ENCODE measurements around the gene IGFBP5.

The IGFBP5 gene

DNA sequence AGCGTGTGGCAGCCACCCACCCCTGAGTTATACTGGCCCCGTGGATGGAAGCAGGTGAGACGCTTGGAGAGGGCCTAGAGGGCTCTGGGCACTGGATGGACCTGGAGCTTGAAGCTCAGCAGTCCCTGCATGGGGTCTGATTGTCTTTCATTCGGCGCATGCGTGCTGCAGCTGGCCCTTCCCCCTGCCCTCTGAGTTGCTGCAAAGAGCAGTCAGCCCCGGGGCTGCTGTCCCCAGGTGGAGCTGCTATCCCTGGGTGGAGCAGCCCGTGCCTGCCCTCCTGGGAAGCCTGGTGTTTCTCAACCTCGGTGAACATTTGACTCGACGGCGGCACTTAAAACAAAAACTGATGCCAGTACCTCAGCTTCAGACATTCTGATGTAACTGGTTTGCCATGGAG is 29.6 kb downstream of the IGFBP5 start:
- no peak for DNase-seq (ENCODE audit: low read depth in 2 of 2)

DNA sequence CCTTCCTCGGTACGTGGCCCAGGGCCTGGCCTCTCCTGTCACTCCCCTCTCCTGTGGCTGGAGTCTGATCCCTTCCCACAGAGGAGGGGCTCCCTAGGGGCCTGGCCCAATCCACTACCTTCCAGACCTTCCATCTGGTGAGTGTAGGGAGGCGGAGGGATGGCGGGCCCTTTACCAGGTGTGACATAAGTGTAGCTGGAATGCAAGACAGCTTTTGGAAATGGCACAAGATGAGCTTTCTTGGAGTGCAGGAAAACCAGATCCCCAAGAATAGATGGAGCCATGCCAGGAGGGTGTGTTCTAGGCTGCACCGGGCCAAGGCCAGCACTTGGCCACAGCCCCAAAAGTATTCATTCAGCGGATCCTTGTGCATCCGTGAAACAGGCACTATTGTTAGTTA is 30.1 kb downstream of the IGFBP5 start:
- no peak for DNase-seq (ENCODE audit: low read depth in 2 of 2)

DNA sequence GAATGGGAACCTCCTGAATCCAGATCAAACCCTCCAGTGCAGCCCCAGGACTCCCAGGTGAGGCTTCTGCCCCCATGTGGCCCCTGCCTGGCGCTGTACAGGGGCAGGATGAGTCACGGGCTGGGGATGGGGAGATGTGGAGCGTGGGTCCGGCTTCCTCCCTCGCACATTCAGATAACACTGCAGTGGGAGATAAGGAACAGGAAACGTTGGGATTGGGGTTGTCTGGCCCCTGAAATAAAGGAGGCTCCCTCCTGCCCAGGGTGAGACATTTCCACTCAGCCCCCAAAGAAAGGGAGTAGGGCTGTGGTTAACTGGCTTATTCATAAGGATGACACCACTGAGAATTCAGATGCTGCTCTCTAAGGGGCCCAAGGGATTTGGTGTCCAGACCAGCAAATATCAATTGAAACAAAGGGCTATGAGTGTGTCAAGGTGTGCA is 30.7 kb downstream of the IGFBP5 start:
- no peak for DNase-seq (ENCODE audit: low read depth in 2 of 2)

DNA sequence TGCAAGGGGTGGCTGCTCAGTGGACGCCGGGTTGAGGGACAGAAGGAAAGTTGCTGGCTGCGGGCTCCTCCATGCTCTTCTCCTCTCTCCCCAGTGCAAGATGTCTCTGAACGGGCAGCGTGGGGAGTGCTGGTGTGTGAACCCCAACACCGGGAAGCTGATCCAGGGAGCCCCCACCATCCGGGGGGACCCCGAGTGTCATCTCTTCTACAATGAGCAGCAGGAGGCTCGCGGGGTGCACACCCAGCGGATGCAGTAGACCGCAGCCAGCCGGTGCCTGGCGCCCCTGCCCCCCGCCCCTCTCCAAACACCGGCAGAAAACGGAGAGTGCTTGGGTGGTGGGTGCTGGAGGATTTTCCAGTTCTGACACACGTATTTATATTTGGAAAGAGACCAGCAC is 31.5 kb downstream of the IGFBP5 start:
- no peak for DNase-seq (ENCODE audit: low read depth in 2 of 2)

DNA sequence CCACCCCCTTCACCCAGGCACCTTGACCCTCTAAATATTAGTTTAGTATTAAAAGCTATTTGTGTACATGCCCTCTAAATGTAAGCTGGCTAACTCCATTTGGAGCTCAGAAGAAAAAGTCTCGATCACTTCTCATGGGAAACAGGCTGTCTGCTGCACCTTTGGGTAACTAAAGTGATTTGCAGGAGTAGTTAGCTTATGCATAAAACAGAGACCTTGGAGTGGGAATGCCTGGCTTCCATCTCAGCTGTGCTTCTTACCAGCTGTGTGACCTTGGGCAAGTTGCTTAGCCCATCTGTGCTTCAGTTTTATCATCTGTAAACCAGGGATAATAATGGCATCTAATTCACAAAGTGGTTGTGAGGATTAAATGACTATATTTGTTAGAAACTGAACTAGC is 32.2 kb downstream of the IGFBP5 start:
- DNase-seq (ENCODE audit: low read depth in 2 of 2), result no peak

DNA sequence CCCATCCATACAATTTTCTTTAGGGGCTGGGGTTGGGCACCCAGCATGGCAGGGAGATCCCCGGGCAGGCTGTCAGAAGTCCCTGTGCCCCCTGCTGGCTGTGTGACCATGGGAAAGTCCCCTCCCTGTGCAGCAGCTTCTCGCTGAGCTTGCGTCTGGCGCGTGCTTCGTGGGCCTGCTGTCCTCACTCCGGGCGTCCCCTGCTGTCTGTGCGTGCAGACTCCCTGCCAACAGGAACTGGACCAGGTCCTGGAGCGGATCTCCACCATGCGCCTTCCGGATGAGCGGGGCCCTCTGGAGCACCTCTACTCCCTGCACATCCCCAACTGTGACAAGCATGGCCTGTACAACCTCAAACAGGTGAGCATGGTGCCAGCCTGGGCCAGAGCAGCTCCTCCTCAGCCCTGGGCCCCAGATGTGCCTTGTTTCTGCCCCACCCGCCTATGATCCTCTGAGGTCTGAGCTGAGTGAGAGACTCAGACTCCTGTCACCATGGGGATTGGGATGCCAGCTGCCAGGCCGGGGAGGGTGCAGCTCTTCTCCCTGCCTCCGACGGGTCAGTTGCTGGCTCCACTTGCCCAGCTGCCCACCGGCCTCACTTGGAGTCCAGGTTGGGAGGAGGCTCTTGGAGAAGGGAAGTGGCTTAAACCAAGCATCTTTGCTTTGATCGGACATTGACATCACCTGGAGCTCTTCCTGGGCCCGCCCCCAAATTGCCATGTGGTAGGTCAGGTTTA is 33.5 kb downstream of the IGFBP5 start:
- DNase-seq (ENCODE audit: low read depth in 2 of 2), result no peak

DNA sequence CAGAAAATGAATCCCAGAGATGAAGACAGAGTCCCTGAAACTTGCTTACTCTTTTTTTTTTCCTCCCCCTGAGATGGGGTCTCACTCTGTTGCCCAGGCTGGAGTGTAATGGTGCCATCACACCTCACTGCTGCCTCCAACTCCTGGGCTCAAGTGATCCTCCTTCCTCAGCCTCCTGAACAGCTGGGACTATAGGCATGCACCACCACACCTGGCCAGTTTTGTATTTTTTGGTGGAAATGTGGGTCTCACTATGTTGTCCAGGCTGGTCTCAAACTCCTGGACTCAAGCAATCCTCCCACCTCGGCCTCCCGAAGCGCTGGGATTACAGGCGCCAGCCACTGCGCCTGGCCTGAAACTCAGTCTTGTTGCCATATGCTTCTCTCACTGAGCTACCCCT is 34.3 kb downstream of the IGFBP5 start:
- no peak for DNase-seq (ENCODE audit: low read depth in 2 of 2)

DNA sequence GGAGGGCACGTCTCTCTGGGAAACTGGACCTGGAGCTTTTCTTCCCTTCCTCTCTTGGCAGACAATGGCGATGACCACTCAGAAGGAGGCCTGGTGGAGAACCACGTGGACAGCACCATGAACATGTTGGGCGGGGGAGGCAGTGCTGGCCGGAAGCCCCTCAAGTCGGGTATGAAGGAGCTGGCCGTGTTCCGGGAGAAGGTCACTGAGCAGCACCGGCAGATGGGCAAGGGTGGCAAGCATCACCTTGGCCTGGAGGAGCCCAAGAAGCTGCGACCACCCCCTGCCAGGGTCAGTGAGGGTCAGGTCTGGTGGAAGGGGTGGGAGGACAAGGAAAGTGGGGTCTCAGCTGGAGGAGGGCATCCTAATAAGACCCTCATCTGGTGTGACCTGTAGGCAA is 34.9 kb downstream of the IGFBP5 start:
- DNase-seq (ENCODE audit: low read depth in 2 of 2), result no peak

DNA sequence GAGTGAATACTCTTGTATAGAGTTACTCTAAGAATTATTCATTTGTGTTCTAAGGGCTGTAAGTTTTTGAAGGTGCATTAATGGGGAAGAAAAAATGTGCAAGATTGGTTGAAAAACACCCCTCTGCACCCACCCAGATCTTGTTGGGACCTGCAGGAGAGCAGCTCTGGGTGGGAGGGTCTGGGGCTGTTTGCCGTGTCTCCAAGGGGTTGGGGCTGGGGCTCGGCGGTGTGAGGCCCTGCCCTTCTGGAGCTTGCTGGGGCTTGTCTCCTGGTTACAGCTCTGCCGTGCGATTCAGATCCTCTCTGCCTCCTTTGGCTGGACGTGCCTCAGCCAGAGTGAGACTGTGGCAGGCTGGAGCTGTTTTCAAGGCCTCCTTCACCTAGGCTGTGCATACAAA is 36.1 kb downstream of the IGFBP5 start:
- DNase-seq (ENCODE audit: low read depth in 2 of 2), result no peak

DNA sequence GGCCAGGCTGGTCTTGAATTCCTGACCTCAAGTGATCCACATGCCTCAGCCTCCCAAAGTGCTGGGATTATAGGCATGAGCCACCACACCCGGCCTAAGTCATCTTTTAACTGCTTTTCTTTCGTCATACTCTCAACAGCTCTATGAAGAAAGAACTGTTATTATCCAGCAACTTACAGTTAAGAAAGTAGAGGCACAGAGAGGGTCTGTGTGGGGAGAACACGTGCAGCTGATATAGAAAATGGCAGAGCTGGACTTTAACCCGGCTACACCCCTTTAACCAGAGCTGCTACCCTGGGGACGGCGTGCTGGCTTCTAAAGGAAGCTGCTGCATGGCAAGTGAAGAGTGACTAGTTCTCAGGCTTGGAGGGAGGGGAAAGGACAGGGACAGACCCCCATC is 36.6 kb downstream of the IGFBP5 start:
- no peak for DNase-seq (ENCODE audit: low read depth in 2 of 2)

DNA sequence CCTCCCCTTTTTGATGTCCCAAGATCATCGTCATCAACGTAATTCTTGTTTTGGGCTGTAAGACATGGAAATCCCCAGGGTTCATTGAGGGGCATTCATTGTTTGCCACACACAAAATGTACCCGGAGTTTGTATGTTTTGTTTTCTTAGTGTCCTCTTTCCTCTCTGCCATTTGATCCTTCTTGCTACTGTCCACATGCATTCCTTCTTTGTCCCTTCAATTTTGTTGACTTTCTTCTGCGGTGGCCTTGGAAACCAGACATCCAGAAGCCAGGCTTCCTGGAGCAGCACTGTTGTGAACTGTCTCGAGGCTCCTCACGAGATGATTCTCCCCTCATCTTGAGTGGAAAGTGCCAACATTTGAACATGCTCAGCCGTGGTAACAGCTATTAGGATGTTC is 37.4 kb downstream of the IGFBP5 start:
- DNase-seq (ENCODE audit: low read depth in 2 of 2), result no peak

DNA sequence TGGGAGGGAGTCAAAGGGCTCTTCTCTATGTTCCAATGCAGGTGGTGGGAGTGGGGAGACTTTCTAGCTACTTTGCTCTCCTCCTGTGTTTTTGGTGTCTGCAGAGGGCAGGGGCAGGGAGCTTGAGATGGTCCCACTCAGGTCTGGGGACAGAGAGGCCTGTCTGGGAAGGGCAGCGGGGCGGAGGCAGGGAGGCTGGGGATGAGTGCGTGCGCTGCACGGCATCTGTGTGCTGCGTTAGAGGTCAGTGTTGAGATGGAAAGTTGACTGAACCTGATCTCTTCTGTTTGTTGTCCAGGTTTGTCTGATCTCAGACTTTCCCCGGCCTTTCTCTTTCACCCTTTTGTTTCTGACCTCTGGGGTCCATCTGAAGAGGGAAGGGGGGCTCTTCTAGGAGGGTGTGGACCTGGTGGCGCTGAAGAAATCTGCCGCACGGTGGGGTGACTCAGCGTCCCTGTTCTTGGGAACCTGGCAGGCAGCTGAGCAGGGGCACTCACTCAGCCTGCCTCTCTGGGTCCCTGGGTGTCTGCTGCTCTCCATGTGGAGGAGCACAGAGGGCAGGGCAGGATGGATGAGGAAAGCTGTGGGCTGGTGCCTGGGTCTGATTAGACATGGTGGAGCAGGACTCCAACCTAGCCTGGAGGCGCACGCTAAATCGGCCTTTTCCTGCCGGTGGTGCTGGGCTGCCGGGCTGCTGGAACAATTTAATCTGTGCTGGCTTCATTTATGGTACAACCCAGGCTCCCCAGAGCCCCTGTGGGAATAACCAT is 38.1 kb downstream of the IGFBP5 start:
- no peak for DNase-seq (ENCODE audit: low read depth in 2 of 2)

DNA sequence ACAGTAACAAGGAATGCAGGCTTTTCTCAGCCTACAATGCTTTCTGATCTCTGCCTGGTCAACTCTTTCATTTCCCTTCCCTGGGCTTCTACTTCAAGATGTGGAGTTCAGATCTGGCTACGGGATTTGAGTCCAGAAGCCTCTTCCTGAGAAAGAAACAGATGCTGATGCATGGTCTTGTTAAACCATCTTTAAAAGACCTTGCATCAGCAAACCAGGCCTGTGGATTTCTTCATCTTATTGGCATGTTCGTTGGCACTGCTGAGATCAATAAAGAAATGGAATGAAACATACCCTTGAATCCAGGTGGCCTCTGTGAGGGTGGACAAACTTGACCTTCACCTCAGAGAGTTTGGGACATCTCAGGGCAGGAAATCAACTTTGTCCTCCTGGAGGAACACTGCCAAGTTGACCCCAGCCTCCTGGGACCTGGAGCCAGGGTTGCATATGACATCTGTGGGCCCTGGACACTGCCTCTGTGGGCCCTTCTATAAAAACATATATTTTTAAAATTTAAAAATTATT is 40.8 kb downstream of the IGFBP5 start:
- DNase-seq (ENCODE audit: low read depth in 2 of 2), result no peak

DNA sequence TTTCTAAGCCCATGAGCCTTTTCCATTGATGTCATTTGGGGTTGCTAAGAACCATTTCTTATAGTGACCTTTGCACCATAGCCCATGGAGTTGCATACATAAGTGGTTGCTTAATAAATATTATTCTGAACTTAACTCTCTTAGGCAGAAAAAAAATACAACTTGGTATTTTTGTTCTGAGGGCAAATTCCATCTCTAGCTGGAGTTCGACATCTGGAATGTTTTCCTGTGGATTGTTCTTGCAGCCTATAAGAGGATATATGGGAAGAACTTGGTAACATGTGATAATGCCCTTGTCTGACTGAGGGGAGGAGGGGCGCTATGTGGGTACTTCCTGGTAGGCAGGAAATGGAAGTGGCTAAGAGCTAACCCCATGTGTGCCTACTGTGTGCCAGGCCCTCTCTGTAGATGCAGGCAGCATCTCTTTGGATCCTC is 41.4 kb downstream of the IGFBP5 start:
- no peak for DNase-seq (ENCODE audit: low read depth in 2 of 2)

DNA sequence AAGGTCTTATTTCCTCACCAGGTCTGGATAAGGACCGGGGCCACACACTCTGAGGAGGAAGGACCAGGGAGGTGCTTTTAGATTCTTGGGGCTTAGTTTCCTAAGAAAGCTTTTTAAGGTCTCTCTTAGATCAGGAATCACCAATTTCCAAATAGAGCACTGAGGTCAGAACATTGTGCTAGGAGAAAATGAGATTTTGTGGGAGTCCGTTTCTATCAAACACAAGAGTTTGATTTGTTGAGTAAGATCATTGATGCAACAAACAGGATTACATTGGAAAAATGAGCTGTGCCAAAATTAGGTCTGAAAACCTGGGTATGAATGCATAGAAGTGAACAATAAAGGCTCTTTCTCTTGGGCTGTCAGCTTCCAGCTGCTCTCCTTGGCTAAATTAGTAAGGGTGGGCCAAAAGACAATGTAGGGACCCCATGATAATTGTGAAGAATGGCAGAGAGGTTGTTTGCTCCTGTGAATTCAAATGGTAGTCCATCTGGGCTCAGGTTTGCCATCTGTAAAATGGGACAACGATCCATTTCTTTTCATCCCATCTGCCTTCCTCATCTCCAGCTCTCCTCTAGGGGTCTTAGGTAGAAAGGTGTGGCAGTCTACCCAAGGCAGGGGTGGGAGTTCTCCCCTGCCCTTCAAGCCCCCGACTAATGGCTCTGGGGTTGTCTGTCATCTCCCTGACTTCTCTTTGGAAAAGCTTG is 42.1 kb downstream of the IGFBP5 start:
- no peak for DNase-seq (ENCODE audit: low read depth in 2 of 2)

DNA sequence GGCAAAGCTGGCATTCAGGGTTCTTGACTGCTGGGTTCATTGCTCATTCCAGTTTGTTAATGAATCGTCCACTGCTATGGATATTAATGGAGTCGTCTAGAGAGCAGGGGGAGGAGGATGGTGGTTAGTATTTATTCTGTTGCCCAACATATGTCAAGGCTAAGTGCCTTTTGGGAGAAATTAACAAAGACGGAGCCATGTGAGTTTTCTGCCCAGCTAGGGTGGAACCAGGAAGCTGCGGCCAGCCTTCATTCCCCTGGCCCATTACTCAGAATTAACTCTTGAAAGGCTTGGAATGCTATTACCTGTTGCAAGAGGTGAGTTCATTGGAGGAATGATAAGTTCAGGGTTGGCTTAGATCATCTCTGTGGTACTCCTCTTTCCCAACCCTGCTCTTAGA is 42.8 kb downstream of the IGFBP5 start:
- no peak for DNase-seq (ENCODE audit: low read depth in 2 of 2)

DNA sequence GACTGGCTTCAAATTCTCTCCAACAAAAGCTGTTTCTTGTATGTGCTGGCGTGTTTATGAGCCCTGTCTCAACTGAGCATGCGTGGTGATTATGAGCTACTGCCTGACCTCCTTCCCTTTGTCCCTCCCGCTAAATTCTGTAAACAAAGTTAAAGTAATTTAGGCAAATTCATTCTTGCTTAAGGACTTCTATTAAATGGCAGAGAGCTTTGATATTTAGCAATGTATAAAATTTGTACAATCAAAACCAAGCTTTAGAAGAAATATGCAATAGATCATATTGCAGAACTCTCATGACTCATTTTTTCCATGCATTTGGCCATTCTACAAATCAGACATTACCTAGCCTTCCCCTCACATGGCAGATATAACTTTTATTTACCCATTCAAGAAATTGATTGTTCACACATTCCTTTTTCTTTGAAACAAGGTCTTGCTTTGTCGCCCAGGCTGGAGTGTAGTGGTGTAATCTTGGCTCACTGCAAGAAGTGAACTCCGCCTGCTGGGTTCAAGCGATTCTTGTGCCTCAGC is 43.9 kb downstream of the IGFBP5 start:
- no peak for DNase-seq (ENCODE audit: low read depth in 2 of 2)

DNA sequence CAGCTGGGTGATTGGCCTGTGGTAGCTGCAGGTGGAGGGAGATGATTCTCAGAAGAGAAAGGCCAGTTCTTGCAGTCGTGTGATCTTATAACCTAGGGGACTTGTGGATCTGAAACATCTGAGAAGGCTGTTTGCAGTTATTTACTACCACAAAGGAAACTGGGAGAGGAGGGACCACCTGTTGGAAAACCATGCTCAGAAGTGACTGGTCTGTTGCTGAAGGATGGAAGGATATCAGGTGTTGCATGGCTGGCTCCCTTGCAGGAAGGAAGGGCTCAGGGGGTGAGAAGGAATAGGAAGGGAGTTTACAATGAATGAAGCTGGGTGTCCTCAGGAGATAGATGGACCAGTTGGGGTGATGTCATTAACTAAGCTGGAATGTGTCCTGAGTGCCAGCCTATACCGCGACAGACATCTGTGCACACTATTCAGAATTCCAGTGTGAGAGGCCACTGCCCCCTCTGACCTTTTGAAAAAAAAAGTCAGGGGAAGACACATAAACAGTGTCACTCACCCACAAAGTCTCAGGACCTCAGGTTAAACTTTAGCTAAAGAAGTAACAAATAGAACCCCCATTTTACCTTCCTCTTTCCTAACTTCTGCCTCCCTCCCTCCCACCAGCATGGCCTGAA is 44.6 kb downstream of the IGFBP5 start:
- no peak for DNase-seq (ENCODE audit: low read depth in 2 of 2)

DNA sequence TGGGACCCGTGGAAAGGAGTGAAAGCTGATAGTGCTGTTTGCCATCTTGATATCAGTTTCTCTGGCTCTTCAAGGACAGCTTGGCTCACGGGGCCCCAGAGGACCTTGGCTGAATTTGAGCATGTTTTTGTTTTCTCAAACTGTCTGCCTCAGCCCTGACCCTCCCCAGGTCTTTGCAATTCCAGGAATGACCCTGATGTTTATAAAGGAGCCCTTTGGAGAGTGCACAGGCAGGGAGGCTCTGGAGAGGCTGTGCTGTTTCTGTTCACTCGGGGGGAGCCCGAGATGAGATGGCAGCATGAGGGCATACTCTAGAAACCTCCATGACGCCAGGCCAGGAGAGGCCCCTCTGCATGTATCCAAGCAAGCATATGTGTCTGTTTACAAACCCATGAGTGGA is 45.8 kb downstream of the IGFBP5 start:
- DNase-seq (ENCODE audit: low read depth in 2 of 2), result no peak

DNA sequence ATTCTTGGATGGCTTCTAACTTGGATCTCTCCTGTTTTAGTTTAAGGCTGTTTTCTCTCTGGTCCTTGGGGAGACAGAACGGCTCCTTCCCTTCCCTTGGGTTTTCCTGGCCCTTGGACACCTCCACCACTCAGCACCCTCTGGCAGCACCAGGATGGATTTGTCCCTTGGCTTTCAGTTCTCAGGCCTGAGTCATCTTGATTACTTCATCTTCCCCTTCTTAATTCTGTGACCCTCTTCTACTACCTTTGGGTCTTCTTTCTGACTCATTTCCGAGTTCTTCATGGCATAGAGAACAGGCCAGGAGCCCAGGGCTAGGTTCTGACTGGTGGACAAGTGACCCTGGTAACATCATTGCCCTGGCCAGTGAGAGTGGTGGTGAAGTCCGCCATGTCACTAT is 47.2 kb downstream of the IGFBP5 start:
- DNase-seq (ENCODE audit: low read depth in 2 of 2), result no peak

DNA sequence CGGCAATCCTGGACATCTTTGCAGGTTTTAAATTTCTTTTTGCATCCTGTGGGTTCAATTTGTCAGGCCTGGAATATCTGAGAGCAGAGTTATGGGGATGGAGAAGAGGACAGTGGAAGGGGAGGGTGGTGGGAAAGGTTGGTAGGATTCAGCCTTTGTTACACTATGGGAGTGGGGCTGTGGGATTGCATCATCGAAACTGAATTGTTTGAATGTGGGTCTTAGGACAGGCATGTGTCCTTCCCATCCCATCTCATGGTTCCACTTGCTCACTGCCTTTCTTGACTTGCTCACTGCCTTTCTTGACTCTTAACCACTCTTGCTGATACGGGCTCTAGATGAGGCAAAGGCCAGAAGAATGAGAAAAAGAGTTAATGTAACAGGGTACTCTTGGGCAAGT is 49.2 kb downstream of the IGFBP5 start:
- no peak for DNase-seq (ENCODE audit: low read depth in 2 of 2)

DNA sequence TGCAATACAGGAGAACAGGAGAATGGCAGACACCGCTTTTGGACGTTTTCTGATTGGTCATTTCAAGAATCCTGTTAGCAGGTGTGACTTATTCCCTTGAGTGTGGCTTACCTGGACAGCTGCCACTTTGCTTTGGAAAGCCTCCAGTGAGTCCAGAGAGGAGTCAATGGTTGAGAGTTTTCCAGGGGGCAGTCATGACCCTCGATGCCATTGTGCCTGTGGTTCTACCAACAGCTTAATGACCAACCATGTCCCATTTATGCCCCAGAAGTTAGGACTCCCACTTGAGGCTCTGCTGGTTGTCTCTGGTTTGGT is 49.8 kb downstream of the IGFBP5 start:
- no peak for DNase-seq (ENCODE audit: low read depth in 2 of 2)
